Activated T-cell treated with anti-CD3 and anti-CD28 coated beads, Interleukin-2, amount 50 U/mL, for 48 hours (primary cell): ENCODE results near the gene RBM38.

Experiments used
- DNase-seq, 2 experiments: peaks; one replicate each; pipeline ENCODE4 v3.0.0-alpha.2; 2020

RBM38 gene

DNA sequence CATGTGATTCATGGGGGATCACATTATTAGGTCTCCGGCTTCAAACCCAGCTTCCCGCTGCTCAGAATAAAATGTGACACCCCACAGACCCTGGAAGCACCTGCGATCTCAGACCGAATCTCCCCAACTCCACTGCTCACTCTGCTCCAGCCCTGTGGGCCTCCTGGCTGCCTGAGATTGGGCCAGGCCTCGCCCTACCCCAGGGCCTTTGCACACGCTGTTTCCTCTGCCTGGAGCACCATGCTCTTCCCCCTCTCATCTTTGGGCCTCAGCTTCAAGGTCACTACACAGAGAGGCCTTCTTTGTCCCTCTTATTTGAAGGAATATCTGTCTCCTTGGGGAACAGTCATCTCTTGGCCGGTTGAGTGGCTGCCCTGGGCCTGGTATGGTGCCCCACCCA lies 48.8 kb downstream of the RBM38 start:
- no peak for DNase-seq

DNA sequence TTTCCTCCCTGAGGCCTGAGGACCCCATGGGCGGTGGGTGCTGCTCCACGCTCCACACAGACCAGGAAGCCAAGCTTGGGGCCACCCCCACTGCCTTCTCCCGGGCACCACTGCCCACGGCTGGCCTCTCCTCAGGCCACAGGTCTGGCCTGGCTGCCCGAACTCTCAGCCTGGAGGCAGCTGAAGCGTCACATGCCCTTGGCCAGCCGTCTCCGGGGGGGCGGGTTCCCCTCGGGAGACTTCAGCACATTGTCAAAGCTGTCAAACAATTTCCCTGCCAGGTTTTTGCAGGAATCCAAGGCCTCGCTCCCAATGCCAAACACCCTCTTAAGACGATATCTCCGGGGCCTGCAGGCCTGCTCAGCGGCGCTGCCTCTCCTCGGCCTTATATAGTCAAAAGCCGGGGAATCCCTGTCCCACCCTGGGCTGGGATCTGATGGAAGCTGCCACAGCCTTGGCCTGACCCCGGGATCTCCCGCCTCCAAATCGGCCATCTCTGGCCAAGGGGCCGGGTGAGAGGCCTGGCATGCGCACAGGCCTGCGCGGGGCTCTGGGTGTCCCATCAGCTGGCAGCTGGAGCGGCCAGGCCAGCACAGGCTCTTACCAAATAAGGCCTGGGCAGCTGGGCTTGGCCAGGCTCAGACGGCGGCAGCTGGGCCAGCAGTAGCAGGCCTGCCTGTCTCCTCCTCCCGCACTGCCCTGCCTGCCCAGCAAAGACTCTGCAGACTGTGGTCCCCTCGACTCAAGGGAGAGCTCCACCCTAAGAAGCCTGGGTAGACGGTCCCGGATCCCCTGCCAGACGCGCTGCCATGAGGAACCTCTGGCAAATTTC lies 49.7 kb downstream of the RBM38 start:
- no peak for DNase-seq

DNA sequence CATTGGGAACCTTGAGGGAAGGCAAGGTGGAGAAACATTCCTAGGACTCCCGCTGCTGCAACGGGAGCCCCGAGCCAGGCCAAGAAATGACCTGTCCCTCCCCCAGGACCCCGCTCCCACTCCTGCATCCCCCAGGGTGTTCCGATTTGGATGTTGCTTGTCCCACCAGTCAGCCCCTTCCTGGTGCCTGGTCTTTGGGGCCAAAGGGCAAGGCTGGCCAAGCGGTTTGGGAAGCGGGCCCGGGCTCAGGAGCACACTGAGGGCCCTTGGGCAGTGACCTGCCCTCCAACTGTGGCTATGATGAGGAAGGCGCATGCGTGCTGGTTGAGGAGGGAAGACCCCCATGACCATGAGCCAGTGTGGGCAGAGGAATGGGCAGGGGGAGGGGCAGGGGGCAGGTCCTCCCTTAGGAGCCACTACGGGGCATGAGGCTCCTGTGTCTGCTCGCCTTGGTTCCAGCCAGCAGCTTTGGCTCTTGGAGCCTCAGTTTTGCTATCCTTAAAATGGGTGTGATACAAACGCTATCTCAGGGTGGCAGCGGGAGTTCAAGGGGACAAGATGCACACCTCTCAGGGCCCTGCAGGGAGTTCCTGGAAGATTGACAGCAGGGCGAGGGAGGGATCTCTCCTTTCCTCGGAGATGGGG lies 50.4 kb downstream of the RBM38 start:
- DNase-seq = no peak

DNA sequence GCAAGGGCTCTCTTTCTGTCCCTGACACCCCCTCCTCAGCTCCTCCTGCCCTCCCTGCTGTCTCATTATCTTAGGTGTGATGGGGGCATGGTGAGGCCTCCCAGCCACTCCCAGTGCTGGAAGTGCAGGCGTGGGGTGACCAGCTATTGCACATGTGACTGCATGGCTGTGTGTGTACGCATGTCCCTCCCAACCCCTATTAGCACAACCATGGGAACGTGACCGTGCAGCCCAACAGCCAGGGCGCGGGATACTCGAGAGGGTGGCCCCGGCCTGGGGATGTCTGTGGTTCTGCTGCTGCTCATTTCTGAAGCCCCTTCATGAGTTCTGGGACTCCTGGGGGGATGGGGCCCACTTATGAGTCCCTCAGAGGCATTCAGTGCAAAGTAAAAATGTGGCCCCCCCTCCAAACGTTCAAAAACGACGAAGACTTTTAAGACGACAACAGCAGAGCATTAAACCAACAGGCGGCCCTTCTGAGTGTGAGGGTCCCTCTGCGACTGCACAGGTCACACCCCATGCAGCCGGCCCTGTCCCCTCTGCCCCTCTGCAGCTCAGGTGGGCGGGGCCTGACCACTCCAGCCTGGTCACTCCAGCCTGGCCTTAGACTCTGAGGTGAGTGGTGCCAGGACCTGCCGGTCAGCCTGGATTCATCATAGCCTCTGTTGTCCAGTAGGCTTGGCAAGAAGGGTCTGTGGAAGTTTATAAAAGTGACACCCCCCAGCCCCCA lies 51.1 kb downstream of the RBM38 start:
- no peak for DNase-seq

DNA sequence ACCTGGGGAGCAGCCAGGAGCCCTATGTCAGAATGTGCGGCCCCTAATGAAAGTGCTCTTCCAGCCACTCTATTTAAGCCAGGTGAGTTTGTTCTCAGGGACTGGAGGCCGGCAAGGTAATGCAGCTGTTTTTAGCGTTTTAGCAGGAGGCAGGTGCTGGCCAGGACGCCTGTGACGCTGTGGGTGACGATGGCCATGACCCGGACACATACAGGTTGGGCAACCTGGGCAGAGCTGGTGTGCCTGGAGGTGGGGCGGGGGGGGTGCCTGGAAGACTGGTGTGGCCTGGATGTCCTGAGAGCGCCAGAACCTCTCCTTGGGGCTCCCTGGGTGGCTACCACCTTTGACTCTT lies 51.7 kb downstream of the RBM38 start:
- no peak for DNase-seq

DNA sequence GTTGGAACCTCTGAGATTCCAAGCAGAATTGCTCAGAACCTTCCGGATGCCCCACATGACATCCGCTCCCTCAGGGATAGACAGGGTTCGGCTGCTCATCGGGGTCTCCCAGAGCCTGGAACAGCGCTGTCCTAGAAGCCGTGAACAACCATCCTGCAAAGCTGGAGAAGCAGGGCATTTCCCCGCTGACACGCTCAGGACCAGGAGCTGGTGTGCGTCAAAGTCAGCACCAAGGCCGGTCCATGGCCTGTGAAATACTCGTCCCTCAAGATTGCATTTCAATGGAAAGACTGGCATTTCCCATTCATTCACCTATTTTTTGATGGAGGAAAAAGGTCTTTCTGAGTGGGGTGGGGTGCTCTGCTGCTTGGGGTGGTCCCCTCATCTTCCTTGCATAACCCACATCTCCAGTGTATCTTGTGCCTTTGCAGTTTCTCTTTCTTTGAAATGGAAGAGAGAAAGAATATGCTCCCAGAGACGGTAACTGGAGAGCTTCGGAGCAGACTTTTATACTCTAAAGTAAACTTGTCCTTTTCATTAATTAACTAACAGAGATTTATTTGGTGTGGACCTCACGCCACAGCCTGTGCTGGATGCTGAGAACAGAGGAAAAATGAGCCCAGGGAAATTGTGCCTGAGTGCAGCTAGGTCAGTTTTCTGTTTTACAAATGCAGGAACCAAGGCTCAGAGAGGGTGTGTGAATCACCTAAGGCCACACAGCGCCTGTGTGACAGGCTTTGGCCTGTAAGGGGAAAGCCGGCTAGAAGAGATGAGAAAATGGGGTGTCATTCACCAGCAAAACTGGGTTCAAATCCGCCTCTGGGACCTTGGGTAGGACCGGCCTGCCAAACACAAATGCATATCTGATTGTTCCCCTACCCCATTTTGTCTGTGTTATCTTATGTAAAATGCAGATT lies 52.4 kb downstream of the RBM38 start:
- no peak for DNase-seq

DNA sequence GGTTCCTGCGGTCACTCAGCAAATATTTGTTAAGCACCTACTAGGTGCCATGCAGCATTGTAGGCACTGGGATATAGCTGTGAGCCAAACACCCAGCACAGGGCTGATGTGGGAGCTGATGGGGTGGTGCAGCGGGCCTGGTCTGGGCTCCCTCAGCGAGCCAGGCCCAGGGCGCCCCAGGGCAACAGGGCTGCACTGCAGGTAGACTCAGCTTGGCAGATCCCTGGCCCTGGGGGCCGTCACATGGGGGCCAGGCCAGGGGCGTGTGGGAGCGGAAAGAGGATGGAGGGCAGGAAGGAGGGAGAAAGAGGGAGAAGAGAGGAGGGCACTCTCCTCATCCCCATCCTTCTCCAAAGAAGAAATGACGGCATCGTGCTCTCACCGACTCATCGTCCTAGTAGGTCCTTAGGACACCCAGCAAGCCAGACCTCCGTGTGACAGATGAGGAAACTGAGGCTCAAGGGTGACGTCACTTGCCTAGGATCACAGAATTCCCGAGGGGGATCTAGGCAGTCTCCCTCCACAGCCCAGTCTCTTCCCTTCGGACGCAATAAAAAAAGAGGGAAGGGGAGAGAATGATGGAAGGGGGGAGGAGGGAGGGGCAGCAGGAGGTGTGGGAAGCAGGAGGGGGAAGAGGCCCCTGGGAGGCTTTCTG lies 53.3 kb downstream of the RBM38 start:
- no peak for DNase-seq

DNA sequence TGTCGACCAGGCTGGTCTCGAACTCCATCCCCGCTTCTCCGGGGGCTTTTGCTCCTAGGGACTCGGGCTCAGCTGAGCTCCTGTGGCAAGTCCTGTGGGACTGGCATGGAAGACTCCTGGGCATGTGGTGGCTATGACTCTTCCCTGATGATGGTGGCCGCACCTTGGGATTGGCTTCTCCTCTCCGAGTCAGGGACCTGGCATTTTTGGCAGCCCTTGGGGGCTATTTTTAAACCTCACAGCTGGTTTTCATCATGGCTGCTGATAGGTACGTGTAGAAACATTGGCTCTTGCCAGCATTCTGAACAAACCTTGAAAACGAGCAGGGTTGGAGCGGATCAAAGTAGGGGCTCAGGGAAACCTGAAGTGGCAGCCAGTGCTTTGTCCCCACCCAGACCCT lies 54.1 kb downstream of the RBM38 start:
- no peak for DNase-seq

DNA sequence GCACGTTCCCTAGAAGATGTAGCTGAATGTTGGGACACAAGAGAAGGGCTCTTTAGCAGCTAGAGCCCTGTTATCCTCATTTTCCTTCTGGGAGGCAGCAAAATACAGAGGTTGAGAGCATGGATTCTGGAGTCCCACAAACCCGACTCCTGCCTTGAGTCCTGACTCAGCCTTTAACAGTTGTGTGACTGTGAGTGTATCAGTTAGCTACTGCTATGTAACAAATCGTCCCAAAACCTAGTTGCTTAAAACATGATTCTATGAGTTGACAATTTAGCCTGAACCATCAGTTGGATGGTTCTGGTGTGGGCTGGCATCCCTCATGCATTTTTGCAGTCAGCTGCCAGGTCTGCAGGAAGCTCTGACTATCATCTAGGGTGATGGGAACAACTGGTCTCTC lies 54.6 kb downstream of the RBM38 start:
- no peak for DNase-seq

DNA sequence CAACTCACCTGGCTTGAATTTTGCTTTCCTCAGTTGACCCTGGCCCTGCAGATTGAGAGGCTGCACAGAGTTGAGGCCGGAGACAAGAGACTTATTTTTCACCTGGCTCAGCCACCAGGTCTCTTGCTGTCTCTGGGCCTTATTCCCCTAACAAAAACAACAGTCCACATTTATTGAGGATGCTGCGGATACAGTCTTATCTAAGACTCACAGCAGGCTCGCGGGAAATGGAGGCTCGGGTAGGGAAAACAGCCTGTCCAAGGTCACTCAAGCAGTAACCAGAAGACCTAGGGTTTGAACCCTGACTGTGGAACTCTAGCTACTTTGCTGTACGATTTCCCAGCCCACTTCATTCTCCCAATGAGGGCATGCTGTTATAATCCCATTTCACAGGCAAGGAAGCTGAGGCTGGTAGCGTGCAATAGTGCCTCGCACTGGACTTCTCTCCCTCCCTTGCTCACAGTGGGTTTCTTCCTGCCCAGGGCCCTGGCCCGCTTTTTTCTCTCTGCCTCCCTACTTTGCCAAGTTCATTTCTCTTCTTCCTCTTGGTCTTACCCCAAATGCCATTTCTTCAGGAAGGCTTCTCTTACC lies 57.7 kb downstream of the RBM38 start:
- no peak for DNase-seq

DNA sequence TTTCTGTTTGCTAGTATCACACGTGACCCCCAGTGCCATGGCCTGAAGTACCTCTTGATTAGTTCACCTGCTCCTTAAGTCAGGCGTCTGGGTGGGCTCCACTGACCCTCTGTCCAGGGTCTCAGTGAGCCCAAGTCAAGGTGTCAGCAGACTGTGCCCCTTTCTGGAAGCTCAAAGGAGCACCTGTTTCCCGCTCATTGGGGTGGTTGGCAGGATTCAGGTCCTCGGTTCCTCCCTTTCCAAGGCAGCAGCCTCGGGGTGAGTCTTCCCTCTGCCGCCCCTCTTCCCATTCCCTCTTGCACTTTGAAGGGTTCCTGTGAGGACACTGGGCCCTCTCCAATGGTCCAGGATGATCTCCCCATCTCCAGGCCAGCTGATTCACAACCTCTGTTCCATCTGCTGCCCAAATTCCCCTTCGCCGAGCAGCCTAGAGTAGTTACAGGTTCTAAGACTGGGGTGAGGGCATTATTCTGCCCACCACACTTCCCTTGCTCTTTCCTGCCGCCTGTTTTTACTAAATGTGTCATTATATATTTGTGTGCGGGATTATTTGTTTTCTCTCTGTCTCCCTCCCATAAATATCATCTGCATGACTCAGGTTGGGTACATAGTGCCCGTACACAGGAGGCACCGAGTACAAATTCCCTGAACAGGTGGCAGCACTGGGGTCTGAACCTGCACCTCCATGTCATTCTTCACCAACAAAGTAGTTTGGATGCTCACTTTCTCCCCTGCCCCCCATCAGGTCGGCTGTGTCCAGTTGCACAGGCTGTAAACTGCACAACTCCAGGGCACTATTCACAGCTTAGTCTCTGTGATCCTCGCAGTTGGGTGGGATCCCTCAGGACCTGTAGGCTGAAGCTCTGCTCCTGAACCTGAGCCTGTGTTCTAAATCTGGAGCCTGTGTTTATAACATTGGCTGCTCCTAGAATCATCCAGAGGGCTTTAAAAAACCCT lies 58.5 kb downstream of the RBM38 start:
- no peak for DNase-seq

DNA sequence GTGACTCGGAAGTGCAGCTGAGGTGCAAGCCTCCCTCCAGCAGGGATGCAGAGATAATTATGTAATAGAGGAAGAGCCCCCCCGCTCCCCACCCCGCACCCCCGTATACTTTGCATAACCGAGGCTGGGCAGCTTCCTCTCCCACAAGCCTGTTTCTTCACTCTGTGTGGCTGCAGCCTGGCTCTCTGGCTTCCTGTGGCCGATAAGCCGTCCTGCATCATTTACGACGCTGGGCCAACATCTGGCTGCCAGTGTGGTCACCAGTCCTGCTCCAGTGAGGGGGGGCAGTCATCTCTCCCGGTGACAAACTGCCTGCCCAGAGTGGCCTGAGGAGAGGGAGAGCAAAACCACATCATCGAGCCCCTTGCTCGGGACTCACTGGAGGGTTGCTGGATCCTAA lies 59.2 kb downstream of the RBM38 start:
- DNase-seq = no peak

DNA sequence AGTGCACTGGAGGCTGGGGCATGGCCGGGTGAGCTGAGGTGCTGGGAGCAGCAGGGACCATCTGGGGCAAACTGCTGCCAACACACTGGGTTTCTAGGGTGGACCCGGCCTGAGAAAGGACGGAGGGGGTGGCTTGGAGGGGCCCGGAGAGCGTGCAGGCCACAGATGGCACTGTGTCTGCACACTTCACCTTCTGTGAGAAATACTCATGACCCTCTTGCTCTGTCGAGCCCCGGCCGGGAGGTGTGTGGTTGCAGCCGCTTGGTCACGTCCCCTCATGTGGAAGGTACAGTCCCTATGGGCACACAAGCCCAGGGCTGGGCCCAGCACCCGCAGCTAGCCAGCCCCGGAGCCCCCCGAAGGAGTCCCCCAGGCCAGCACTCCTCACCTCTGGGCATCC lies 59.7 kb downstream of the RBM38 start:
- no peak for DNase-seq

DNA sequence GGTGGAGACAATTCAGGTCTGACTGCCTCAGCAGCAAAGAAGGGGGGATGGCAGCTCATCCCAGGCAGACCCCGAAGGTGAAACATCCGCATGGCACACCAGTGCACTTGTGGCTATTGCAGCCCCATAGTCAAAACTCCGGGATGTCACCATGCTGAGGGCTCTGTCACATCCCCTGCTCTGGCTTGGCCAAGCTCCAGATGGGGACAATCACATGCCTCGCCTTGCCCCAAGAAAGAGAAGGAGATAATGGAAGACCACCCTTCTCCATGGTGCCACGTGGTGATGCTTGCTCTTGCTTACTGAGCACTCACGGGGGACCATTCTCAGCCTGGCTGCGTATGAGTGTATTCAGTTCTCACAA lies 60.2 kb downstream of the RBM38 start:
- no peak for DNase-seq

DNA sequence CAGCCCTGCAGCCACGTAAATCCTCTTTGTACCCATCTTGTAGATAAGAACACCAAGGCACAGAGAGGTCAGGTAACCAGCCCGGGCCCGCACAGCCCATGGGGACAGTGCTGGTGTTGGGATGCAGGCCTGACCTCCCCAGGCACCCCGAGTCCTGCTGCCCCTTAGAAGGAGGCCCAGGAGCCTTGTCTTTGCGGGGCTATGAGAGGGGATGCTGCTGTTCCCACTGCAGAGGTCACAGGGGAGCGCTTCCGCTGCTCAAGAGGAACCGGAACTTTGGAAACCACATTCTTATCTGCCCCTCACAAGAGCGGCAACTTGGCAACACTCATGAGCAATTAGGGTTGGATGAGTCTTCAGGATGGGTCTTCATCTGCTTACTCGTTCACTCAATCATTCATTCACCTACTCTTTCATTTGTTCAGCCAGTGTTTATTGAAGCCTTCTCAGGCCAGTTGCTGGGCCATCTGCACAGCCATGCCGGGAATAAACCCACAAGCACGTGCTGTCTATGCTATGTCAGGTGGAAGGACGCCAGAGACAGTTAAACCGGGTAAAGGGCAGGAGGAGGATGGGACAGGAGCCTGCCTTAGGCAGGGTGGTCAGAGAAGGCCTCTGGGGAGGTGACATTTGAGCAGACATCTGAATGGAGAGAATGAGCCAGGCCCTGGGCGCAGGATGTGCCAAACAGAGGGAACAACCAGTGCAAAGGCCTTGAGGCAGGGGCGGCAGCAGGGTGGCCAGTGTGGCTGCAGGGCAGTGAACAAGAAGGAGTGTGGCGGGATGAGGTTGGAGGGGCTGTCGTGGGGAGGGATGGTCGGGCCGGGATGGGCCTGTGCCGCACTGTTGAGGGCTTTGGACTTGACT lies 60.8 kb downstream of the RBM38 start:
- peak in 1 of 2 experiments; percentile 31 for DNase-seq

DNA sequence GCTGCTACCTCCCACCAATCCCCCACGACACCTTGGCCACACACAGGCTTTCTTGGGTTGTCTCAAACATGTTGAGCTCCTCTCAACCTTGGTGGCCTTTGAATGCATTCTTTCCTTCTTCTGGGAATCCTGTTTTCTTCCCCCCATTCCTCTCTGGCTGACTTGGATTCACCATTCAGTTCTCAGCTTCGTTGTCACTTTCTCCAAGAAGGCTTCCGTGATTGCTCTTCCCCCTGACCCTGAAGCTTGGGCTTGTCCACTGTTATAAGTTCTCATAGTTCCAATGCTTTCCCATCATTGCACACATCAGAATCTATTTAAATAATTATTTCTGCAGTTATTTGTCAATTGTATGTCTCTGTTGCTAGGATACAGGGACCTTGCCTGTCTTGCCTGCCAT lies 64.2 kb downstream of the RBM38 start:
- no peak for DNase-seq

DNA sequence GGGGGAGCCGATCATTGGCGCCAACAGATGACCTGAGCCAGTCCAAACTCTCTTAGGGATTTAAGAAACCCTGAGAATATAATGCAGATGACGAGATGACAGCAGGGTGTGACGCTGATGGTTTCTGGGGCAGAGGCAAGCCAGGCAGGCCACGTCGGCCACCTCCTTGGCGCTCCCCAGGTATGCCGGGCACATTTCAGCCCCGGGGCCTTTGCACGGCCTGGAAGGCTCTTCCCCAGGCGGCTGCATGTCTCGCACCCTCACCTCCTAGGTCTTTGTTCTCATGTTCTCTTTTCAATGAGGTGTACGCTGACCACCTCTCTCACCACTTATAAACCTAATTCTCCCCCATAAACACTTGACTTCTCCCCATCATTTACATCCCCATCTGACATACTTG lies 64.9 kb downstream of the RBM38 start:
- no peak for DNase-seq

DNA sequence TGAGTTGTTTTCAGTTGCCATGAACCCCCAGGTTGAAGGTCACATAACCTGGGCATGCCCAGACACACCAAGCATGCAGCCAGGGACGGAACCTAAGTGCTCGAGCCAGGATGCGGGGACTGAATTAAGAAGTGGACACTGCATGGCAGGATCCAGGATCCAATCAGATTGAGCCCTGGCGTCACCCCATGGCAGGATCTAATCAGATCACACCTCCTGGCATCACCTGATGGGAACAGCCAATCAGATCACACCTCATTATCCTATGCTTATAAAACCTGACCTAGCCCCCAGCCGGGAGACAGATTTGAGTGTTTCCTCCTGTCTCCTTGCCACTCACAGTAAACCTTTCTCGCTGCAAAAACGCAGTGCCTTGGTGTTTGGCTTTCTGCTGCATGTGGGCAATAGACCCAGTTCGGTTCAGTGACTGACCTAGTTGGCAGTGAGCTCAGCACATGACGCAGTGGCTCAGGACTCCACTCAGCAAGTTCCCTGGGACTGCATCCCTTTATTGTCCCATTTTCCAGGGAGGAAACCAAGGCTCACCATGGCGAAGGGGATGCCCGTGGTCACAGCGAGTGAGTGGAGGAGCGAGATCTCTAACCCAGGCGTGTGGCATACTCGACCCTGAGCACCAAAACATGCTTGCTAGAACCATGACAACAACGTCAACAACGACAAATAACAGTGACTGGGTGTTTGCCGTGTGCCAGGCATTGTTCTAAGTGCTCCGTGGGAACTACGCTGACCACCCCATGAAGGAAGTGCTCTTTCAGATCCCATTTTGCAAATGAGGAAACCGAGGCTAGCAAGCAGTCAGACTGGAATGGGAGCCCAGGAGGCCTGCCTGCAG lies 66.3 kb downstream of the RBM38 start:
- no peak for DNase-seq
